Daoy (cell line): ENCODE results near the gene MYH1. TPM values are rescaled to one million over a fixed set of nuclear protein-coding genes. Genes with fewer than 3 reads are reported as not detected.
A peak's percentile ranks its signal among the peaks of the same experiment; 100 is the strongest.
"Not testable (repeated sequence)": the region's sequence is repeated elsewhere in the genome, so short reads cannot be mapped to it uniquely, and the experiment has no call there.

Source experiments
- DNase-seq: peaks from one replicate; pipeline ENCODE4 v3.0.0-alpha.2; 2015; ENCODE audit warnings: low read depth
- total RNA-seq: library from RNA; depleted of rRNA; stranded (reverse); fragments of >200 nt; shearing (Covaris generic); gene quantifications from 2 replicates; pipeline ENCODE4 v1.2.3, GENCODE V29; 2014; rRNA removed

Gene MYH1
- total RNA-seq = not detected in 2 replicates

- peak; percentile 13 for DNase-seq
Measured at GRCh38 chr17:10518271-10519037, at the start of gene MYH1. Gene MYH1 (minus strand): TSS chr17:10518542. CDS start chr17:10516642, 1,900 bp downstream.

GRCh38 chr17:10563991-10564660 lies 45.8 kb upstream of the MYH1 start:
- no peak for DNase-seq

GRCh38 chr17:10558049-10558448 lies 39.7 kb upstream of the MYH1 start:
- DNase-seq = peak; percentile 57

GRCh38 chr17:10557422-10557821 lies 39.1 kb upstream of the MYH1 start:
- DNase-seq = no peak

- DNase-seq = peak; percentile 34
Measured at GRCh38 chr17:10556301-10557005, 38.1 kb upstream of the MYH1 start.

GRCh38 chr17:10550014-10550413 lies 31.7 kb upstream of the MYH1 start:
- no peak for DNase-seq

GRCh38 chr17:10549096-10549842 lies 30.9 kb upstream of the MYH1 start, which contains the start of gene MYH2:
Gene MYH2 (minus strand): TSS chr17:10549658. CDS start chr17:10547920, 1,738 bp downstream.
- no peak for DNase-seq

- peak; percentile 48 for DNase-seq
Measured at GRCh38 chr17:10547351-10547750, 29.0 kb upstream of the MYH1 start.

GRCh38 chr17:10543486-10543885 lies 25.1 kb upstream of the MYH1 start:
- DNase-seq = not testable (repeated sequence)

- DNase-seq = not testable (repeated sequence)
Measured at GRCh38 chr17:10541179-10541578, 22.8 kb upstream of the MYH1 start.

GRCh38 chr17:10532026-10532425 lies 13.7 kb upstream of the MYH1 start:
- no peak for DNase-seq

GRCh38 chr17:10527419-10527818 lies 9.1 kb upstream of the MYH1 start:
- peak; percentile 20 for DNase-seq

- DNase-seq = no peak
Measured at GRCh38 chr17:10526517-10526916, 8.2 kb upstream of the MYH1 start.

GRCh38 chr17:10523064-10523463 lies 4.7 kb upstream of the MYH1 start:
- no peak for DNase-seq

GRCh38 chr17:10521949-10522348 lies 3.6 kb upstream of the MYH1 start:
- no peak for DNase-seq

GRCh38 chr17:10516638-10517037 lies 1.7 kb downstream of the MYH1 start:
- DNase-seq = no peak

GRCh38 chr17:10516065-10516464 lies 2.3 kb downstream of the MYH1 start:
- peak; percentile 19 for DNase-seq

- peak; percentile 61 for DNase-seq
Measured at GRCh38 chr17:10513299-10514067, 4.9 kb downstream of the MYH1 start.

- no peak for DNase-seq
Measured at GRCh38 chr17:10512856-10513255, 5.5 kb downstream of the MYH1 start.

- DNase-seq = no peak
Measured at GRCh38 chr17:10499950-10500349, 18.4 kb downstream of the MYH1 start.

- DNase-seq = no peak
Measured at GRCh38 chr17:10492004-10492403, 26.3 kb downstream of the MYH1 start.
